T-helper 2 cell treated with Interferon-gamma antibody and Interleukin-4, amounts not matched to agents 100 ng/mL and 5 ng/mL, for 36 hours (primary cell): ENCODE data around the gene CREG2. TPM values are rescaled to one million over a fixed set of nuclear protein-coding genes. Genes with fewer than 3 reads are reported as not detected.

Experiments
- intact Hi-C: fragments of 100-400 bp; cut with micrococcal nuclease; formaldehyde crosslinking; loops from one replicate; pipeline ENCODE4 v1.15.1; 2023
- total RNA-seq: library from RNA; stranded (reverse); gene quantifications from 2 replicates; pipeline ENCODE4 v1.2.3, GENCODE V29; 2022

Gene CREG2
- 0.14 and 0.45 TPM in 2 replicates for total RNA-seq

- intact Hi-C loops = loop anchor here (1.0 to 10.0 kb wide), 3 partner anchors 36 to 132 kb away; partner anchors contain the start of gene CNOT11
Observed at GRCh38 chr2:101387151-101387834, at the start of gene CREG2. Gene CREG2 (minus strand): TSS chr2:101387503. CDS start chr2:101387457, 46 bp downstream.

GRCh38 chr2:101435001-101435862 lies 47.9 kb upstream of the CREG2 start:
- intact Hi-C loops = no loop called here

- intact Hi-C loops = no loop called here
Observed at GRCh38 chr2:101433465-101433864, 46.2 kb upstream of the CREG2 start.

GRCh38 chr2:101432411-101433181 lies 45.3 kb upstream of the CREG2 start:
- intact Hi-C loops = no loop called here

GRCh38 chr2:101431486-101431885 lies 44.2 kb upstream of the CREG2 start:
- intact Hi-C loops = no loop called here

GRCh38 chr2:101430156-101430555 lies 42.9 kb upstream of the CREG2 start:
- intact Hi-C loops = no loop called here

- intact Hi-C loops = no loop called here
Observed at GRCh38 chr2:101429453-101429852, 42.1 kb upstream of the CREG2 start.

GRCh38 chr2:101428422-101429176 lies 41.3 kb upstream of the CREG2 start:
- intact Hi-C loops = no loop called here

- intact Hi-C loops = no loop called here
Observed at GRCh38 chr2:101427743-101428142, 40.4 kb upstream of the CREG2 start.

GRCh38 chr2:101427240-101427639 lies 39.9 kb upstream of the CREG2 start:
- intact Hi-C loops = no loop called here

- intact Hi-C loops = no loop called here
Observed at GRCh38 chr2:101426822-101427221, 39.5 kb upstream of the CREG2 start.

- intact Hi-C loops = no loop called here
Observed at GRCh38 chr2:101420623-101421022, 33.3 kb upstream of the CREG2 start.

GRCh38 chr2:101419096-101419663 lies 31.9 kb upstream of the CREG2 start:
- intact Hi-C loops = loop anchor here (2.0 to 10.0 kb wide), 3 partner anchors 276 to 1030 kb away; partner anchors contain the start of gene MAP4K4

- intact Hi-C loops = loop anchor here (2.0 to 10.0 kb wide), 3 partner anchors 276 to 1030 kb away; partner anchors contain the start of gene MAP4K4
Observed at GRCh38 chr2:101418460-101419095, 31.3 kb upstream of the CREG2 start.

GRCh38 chr2:101416609-101417008 lies 29.3 kb upstream of the CREG2 start:
- intact Hi-C loops = loop anchor here (10.0 kb wide), 1 partner anchor 278 kb away; the partner anchor contains the start of gene MAP4K4

- intact Hi-C loops = loop anchor here (10.0 kb wide), 1 partner anchor 279 kb away; the partner anchor contains the start of gene MAP4K4
Observed at GRCh38 chr2:101415884-101416283, 28.6 kb upstream of the CREG2 start.

- intact Hi-C loops = loop anchor here (10.0 kb wide), 1 partner anchor 280 kb away; the partner anchor contains the start of gene MAP4K4
Observed at GRCh38 chr2:101415220-101415619, 27.9 kb upstream of the CREG2 start.

- intact Hi-C loops = loop anchor here (10.0 kb wide), 1 partner anchor 283 kb away; the partner anchor contains the start of gene MAP4K4
Observed at GRCh38 chr2:101412092-101412694, 24.9 kb upstream of the CREG2 start.

- intact Hi-C loops = loop anchor here (10.0 kb wide), 1 partner anchor 284 kb away; the partner anchor contains the start of gene MAP4K4
Observed at GRCh38 chr2:101410746-101411145, 23.4 kb upstream of the CREG2 start.
